CD4-positive, alpha-beta T cell treated with Interleukin-10 for 1 hour (primary cell): ENCODE measurements around the gene CA9.
A peak's percentile ranks its signal among the peaks of the same experiment; 100 is the strongest.

Source experiments
- DNase-seq: peaks from one replicate; pipeline ENCODE4 v3.0.0-alpha.2; 2020

The CA9 gene

DNA sequence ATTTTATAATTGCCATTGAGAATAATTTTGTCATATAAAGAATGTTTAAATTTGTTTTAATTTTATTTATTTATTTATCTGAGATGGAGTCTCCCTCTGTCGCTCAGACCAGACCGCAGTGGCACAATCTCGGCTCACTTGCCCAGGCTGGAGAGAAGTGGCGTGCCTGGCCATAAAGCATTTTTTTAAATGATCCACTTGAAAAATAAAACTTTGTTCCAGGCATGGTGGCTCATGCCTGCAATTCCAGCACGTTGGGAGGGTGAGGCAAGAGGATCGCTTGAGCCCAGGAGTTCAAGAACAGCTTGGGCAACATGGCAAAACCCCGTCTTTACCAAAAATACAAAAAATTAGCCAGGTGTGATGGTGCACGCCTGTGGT, 20.9 kb upstream of the CA9 start:
- DNase-seq, result no peak

- DNase-seq, result no peak
Measured at GRCh38 chr9:35653611-35654010, 20.1 kb upstream of the CA9 start.

- DNase-seq, result no peak
Measured at GRCh38 chr9:35656348-35656747, 17.4 kb upstream of the CA9 start.

GRCh38 chr9:35656831-35657545, 16.7 kb upstream of the CA9 start:
- DNase-seq, result no peak

DNA sequence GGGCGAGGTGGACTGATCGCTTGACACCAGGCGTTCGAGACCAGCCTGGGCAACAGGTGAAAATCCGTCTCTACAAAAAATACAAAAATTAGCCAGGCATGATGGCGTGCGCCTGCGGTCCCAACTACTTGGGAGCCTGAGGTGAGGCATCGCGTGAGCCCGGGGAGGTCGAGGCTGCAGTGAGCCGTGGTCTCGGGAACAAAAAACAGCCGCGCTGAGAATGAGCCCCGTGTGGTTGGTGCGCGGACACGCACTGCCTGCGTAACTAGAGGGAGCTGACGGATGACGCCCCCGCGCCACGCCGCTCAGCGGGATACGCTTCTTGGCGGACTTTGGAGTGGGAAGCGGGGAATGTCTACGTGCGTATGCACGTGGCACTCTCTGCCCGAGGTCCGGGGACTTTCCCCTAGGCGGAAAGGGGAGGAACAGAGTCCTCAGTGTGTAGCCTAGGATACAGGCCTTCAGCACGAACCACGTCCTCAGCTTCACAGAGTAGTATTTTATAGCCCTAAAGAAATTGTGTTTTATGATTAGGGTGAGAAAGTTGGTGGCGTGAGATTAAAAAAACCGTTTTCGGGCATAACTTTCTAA, 16.1 kb upstream of the CA9 start, which contains the start of gene RMRP:
RMRP (minus strand) TSS at position 474 of the 591 bp plus-strand sequence.
- DNase-seq, result peak; percentile 92

GRCh38 chr9:35658137-35658967, 15.4 kb upstream of the CA9 start, which contains the start of gene CCDC107:
Gene CCDC107, plus strand, starts transcription at chr9:35658292. Its CDS starts 88 bp downstream, at chr9:35658380.
- peak; percentile 86 for DNase-seq

DNA sequence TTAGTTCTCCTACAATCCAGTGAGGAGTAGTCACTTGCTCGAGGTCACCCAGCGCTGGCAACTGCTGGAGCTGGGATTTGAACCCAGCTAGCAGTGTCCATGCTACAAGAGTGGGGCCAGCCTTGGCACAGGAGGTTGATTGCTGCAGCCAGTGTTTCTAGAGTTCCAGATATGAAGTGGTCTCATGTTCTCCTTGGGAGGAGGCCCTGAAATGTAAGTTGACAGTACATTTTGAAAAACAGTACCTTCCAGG, 14.8 kb upstream of the CA9 start:
- no peak for DNase-seq

- DNase-seq, result no peak
Measured at GRCh38 chr9:35659340-35659739, 14.4 kb upstream of the CA9 start.

- no peak for DNase-seq
Measured at GRCh38 chr9:35660966-35661415, 12.7 kb upstream of the CA9 start.

DNA sequence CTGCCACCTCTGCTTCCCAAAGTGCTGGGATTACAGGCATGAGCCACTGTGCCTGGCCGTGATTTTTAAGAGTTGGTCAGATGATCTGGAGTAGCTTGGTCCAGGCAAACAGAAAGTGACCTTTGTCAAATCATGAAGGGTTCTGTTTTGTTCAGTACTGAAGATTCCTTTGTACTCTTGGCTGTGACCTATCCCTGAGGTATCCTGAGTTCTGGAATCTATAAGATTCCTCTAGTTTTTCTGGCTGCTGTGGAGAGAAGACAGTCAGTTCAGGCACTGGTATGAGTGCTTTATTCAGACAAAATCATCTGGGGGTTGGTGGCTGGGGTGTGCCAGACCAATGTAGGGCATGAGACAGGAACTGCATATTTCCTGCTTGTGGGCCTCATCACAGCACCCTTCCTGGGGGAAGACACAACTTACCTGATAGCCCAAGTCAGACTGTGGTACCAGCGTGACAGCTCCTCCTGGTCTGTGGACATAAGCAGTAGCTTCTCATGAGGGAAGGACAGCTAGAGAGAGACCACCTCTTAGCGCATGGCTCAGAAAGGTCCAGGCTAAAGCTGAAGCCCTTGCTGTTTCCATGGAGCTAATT, 11.9 kb upstream of the CA9 start:
- DNase-seq, result peak; percentile 69

GRCh38 chr9:35662437-35662836, 11.3 kb upstream of the CA9 start:
- no peak for DNase-seq

DNA sequence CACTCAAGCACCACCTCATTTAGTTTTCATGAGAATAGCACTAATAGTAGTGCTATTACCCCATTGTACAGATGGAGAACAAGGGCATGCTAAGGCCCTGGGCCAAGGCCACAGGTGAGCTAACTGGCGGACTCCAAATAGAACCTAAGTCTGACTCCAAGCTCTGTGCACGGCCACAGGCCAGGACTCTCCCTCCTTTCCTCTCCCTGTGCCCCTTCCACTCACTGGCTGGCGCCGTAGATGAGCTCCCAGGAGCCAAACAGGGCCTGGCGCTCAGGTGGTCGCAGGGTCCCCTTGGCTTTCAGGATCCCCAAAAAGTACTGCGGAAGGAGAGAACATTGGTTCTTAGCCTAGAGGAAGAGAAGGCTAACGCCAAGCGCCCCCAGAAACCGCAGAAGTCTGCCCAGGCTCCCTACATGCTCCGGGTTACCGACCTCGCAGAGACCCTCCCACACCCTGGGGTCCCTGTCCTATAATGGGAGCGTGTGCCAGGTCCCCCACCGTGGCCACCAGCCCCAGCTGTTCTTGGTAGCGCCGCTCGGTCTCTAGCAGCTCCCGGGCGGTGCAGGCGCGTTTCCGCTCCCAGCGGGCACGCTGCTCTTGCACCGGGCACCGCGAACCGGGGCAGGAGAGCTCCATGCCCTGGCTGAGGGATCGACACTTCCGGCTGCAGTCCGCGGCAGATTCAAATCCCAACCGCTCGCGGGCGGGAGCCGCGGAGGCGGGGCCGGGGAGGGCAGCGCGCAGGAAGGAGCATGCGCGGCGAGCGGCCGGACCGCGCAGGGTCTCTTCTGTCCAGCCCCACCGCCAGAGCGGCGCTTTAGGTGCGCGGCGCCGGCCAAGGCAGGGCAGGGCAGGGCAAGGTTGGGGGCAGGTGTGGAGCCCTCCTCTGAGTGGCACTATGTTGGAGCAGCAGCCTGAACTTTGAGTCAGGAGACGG, 8.9 kb upstream of the CA9 start, which contains the start of gene ARHGEF39:
ARHGEF39 (minus strand) TSS at position 665 of the 940 bp plus-strand sequence; CDS start at position 639, 26 bp downstream.
- peak; percentile 70 for DNase-seq

DNA sequence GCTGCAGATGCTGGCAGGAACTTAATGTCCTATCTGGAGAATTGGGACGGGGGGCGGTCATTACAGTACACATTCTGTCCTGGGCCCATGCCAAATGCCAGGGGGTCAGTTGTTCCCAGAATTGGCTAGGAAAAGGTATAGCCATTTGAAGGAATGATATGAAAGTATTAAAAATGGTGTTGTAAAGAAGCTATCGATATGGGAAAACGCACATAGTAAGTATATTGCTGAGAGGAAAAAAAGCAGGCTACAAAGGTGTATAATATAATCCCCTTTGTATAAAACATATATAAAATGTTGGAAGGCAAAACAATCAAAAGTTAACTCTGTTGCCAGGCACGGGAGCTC, 8.3 kb upstream of the CA9 start:
- no peak for DNase-seq

- no peak for DNase-seq
Measured at GRCh38 chr9:35666045-35666444, 7.7 kb upstream of the CA9 start.

DNA sequence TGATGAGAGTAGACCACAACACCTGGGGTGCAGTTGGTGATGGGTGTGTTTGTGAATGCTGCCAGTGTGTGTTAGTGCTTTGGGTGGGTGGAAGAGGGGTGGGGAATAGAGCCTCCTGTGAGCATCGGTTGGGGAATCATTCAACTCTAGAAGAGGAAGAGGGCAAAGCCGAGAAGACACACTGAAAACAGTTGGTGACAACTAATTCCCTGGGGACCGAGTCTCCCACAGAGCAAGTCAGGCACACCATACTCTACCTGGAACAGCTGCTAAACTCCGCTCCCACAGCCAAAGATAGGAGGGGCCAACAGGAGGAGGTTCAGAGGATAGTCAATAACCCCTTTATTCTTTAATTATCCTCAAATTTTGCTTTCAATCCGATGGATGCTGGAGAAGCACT, 7.2 kb upstream of the CA9 start:
- DNase-seq, result no peak

DNA sequence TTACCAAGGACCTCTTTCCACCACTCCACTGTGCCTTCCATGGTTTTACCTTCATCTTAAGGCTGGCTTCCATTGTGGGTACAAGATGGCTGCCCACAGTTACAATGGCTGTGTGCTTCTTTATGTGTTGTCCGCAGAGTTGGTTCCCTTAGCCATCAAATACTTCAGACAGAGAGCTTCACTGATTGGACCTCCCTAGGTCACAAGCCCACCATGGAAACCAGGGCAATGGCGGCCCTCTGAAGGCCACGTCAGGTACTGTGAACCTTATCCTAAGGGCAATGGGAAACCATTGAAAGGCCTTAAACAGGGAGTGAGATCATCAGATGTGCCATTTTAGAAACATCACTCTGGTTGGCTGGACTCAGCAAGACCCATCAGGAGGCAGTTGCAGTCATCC, 5.8 kb upstream of the CA9 start:
- no peak for DNase-seq

DNA sequence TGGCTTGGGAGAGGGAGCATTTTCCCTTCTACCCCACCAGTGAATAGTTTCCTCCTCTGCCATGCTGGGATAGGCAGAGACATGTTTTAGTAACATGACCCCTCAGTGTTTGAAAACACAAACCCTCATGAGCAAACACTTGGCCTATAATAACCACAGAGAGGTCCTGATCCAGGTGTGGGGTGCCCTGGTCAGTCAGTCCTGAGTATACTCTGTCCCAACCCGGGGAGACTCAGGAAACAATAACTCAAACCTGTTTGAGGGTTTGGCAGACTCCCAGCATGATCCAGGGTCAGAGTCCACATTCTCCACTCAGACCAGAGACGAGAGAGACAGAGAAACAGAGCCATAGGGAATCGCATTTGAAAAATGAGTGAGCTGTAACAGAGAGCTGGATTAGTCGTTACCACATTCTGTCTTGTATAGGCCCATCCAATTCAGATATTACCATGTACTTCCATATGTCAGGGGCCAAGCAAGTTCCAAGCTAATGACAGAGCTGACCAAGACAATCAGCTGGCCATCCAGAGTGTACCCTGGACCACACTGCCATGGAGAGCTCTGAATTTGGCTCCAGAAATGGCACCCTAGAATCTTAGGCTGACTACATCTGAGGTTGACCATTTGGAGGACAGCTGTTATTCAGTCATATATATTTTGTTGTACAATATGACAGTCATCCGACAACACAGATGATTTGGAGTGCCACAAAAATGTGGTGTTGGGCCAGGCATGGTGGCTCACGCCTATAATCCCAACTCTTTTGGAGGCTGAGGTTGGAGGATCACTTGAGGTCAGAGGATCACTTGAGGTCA, 4.2 kb upstream of the CA9 start:
- DNase-seq, result no peak

DNA sequence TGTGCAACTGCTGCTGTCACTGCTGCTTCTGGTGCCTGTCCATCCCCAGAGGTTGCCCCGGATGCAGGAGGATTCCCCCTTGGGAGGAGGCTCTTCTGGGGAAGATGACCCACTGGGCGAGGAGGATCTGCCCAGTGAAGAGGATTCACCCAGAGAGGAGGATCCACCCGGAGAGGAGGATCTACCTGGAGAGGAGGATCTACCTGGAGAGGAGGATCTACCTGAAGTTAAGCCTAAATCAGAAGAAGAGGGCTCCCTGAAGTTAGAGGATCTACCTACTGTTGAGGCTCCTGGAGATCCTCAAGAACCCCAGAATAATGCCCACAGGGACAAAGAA, 265 bp downstream of the CA9 start:
- no peak for DNase-seq

- DNase-seq, result no peak
Measured at GRCh38 chr9:35675204-35675603, 1.5 kb downstream of the CA9 start.

DNA sequence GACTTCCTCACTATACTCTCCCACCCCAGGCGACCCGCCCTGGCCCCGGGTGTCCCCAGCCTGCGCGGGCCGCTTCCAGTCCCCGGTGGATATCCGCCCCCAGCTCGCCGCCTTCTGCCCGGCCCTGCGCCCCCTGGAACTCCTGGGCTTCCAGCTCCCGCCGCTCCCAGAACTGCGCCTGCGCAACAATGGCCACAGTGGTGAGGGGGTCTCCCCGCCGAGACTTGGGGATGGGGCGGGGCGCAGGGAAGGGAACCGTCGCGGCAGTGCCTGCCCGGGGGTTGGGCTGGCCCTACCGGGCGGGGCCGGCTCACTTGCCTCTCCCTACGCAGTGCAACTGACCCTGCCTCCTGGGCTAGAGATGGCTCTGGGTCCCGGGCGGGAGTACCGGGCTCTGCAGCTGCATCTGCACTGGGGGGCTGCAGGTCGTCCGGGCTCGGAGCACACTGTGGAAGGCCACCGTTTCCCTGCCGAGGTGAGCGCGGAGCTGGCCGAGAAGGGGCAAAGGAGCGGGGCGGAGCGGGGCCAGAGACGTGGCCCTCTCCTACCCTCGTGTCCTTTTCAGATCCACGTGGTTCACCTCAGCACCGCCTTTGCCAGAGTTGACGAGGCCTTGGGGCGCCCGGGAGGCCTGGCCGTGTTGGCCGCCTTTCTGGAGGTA, 2.1 kb downstream of the CA9 start:
- DNase-seq, result peak; percentile 37

- DNase-seq, result no peak
Measured at GRCh38 chr9:35679091-35679490, 5.4 kb downstream of the CA9 start.
